Spleen (tissue), 7 donors: ENCODE data around the gene ZFYVE26.
"Not testable (repeated sequence)": the region's sequence is repeated elsewhere in the genome, so short reads cannot be mapped to it uniquely, and the experiment has no call there.

Source experiments
- CTCF ChIP-seq, 11 experiments: fragments of 200-600 bp in 7 of 11; fragments of 450-650 bp in 4 of 11; sonication (generic) in 4 of 11; IDR thresholded peaks in 8 of 11; conservative IDR thresholded peaks in 3 of 11; 1 replicate in 7 of 11; 2 replicates in 4 of 11; pipeline versions ENCODE4 v1.4.0 to v1.8.0; 2016 to 2021; ENCODE audit warnings: antibody characterized with exemption in 11 of 11, inconsistent platforms in 4 of 11, mild to moderate bottlenecking in 1 of 11
- POLR2A ChIP-seq, 3 donors: fragments of 450-650 bp; IDR thresholded peaks; one replicate each; pipeline ENCODE4 v1.5.1; 2017; ENCODE audit warnings: antibody characterized with exemption in 3 of 3, mild to moderate bottlenecking in 1 of 3
- POLR2AphosphoS5 ChIP-seq, 3 donors: sonication (generic); formaldehyde crosslinking; IDR thresholded peaks; one replicate each; pipeline ENCODE4 v1.5.1; 2017; ENCODE audit warnings: antibody characterized with exemption in 3 of 3
- donor health status: DM: no; HTN: no; CAD: no; lungs with moderate emphysema.
- donor health status: DM: no; HTN: no; CAD: no.
- donor health status: DM: no; HTN: no; CAD: no.

DNA sequence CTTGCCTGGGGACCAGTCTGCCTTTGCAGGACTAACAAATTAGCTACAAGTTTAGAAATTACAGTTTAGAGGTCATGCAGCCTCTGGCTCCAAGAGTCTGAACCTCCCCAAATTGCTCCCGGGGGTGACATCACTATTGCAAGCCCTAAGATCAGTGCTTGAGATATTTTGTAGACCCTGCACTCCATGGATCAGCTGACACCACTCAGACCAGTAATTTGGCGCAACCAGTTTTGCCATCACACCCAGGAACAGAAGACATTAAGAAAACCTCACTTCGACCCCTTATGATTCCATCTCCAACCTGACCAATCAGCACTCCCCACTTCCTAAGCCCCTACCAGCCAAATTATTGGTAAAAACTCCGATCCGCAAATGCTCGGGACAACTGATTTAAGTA lies 2.1 kb upstream of the ZFYVE26 start:
- not testable (repeated sequence) for TF ChIP-seq POLR2AphosphoS5 (IDR thresholded peaks at IDR 0.05); POLR2A (IDR thresholded peaks at IDR 0.05); CTCF (IDR thresholded peaks at IDR 0.05 in 8 of 11, conservative IDR thresholded peaks at IDR 0.05 in 3 of 11)
